ENCODE measurements around the gene NR1D1. TPM values are rescaled to one million over a fixed set of nuclear protein-coding genes. Genes with fewer than 3 reads are reported as not detected.

Gene NR1D1
- total and polyA plus RNA-seq, 2 of the 13 experiments (the other 11 are each of a cell fraction or from before 2014, with no cell fraction given): 2.1 to 2.7 TPM

DNA sequence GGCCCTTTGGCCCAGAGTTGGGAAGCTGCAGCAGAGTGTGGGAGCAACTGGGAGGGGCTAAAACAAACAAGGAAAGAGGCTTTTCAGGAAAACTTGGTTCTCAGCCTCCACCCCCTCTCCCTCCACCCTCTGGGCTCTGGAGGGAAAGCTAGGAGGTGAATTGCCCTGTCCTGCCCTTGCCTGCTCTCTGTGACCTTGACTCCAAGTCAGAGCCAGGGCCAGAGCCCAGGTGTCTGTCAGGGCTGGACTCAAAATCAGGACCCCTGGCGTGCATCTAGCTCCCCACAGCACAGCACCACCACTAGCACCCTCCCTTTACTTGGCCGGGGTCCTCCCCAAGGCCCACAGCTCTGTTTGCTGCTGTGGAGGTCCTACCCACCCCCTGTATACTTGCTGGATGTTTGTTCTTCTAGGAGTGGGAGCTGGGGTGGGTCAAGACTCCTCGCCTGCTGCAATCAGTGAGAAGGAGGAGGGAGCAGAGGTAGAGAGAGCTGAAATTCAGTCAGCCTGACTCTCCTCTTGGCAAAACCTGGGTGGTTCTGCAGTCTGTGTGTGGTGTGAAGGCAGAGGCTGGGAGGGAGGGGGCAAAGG lies 2.8 kb upstream of the NR1D1 start (continued):
- TF ChIP-seq ZNF142 (CRISPR knock-in tag; IDR thresholded peaks at IDR 0.05) (no peak), BCL6 (CRISPR knock-in tag; IDR thresholded peaks at IDR 0.05) (peak; percentile 98), TFDP2 (CRISPR knock-in tag; IDR thresholded peaks at IDR 0.05) (no peak), MED1 (CRISPR knock-in tag; IDR thresholded peaks at IDR 0.05) (0 out of 2 replicates have a peak, but pooled peaks have one; percentile 23), ZSCAN12 (CRISPR knock-in tag; IDR thresholded peaks at IDR 0.05) (no peak), PPARG (CRISPR knock-in tag; conservative IDR thresholded peaks at IDR 0.05) (peak; percentile 46; the same call in 1 of the 2 replicates), ZBTB49 (CRISPR knock-in tag; IDR thresholded peaks at IDR 0.05; ENCODE audit: borderline replicate concordance) (peak; percentile 62; the same call in 1 of the 2 replicates), ZNF598 (CRISPR knock-in tag; IDR thresholded peaks at IDR 0.05; ENCODE audit: borderline replicate concordance) (peak; percentile 56; the same call in 1 of the 2 replicates), HHEX (CRISPR knock-in tag; IDR thresholded peaks at IDR 0.05) (peak; percentile 19; the same call in 1 of the 2 replicates), ZBTB1 (CRISPR knock-in tag; IDR thresholded peaks at IDR 0.05; ENCODE audit: borderline replicate concordance) (no peak), ZNF350 (CRISPR knock-in tag; IDR thresholded peaks at IDR 0.05; ENCODE audit: borderline replicate concordance, low read depth) (peak; percentile 22; the same call in 1 of the 2 replicates), CCAR2 (optimal IDR thresholded peaks at IDR 0.05; ENCODE audit: low read depth, low read length) (no peak), ATF2 (CRISPR knock-in tag; IDR thresholded peaks at IDR 0.05) (peak; percentile 47; the same call in 1 of the 2 replicates), KMT2B (CRISPR knock-in tag; IDR thresholded peaks at IDR 0.05) (no peak), ZSCAN22 (CRISPR knock-in tag; IDR thresholded peaks at IDR 0.05) (no peak)
- TF ChIP-seq, protein P1, sequence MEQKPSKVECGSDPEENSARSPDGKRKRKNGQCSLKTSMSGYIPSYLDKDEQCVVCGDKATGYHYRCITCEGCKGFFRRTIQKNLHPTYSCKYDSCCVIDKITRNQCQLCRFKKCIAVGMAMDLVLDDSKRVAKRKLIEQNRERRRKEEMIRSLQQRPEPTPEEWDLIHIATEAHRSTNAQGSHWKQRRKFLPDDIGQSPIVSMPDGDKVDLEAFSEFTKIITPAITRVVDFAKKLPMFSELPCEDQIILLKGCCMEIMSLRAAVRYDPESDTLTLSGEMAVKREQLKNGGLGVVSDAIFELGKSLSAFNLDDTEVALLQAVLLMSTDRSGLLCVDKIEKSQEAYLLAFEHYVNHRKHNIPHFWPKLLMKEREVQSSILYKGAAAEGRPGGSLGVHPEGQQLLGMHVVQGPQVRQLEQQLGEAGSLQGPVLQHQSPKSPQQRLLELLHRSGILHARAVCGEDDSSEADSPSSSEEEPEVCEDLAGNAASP (CRISPR knock-in tag; IDR thresholded peaks at IDR 0.05; ENCODE audit: borderline replicate concordance): peak; percentile 42; the same call in 1 of the 2 replicates
